Breast epithelium (tissue), 4 donors: ENCODE data around the gene FOXD3. TPM values are rescaled to one million over a fixed set of nuclear protein-coding genes. Genes with fewer than 3 reads are reported as not detected.

ENCODE experiments used
- DNase-seq, 2 donors: peaks; one replicate each; pipeline ENCODE4 v3.0.0-alpha.2; 2019; ENCODE audit warnings: low spot score in 2 of 2
- H3K27ac ChIP-seq, 2 donors: fragments of 200-600 bp; sonication (generic) in 1 of 2; one replicate each; pipeline ENCODE4 v1.5.1; 2016 to 2019; ENCODE audit warnings: mild to moderate bottlenecking in 1 of 2
- H3K27me3 ChIP-seq, 2 donors: fragments of 200-600 bp; sonication (generic) in 1 of 2; one replicate each; pipeline versions ENCODE4 v1.5.1 to v1.6.0; 2017 to 2019; ENCODE audit warnings: control low read depth in 1 of 2, mild to moderate bottlenecking in 1 of 2
- H3K36me3 ChIP-seq: fragments of 200-600 bp; one replicate; pipeline ENCODE4 v1.5.1; 2019
- H3K4me1 ChIP-seq, 2 donors: fragments of 200-600 bp; sonication (generic); one replicate each; pipeline ENCODE4 v1.5.1; 2016 to 2019; ENCODE audit warnings: control low read depth in 1 of 2
- H3K4me3 ChIP-seq, 3 donors: fragments of 200-600 bp; sonication (generic); 1 replicate in 2 of 3; 2 replicates in 1 of 3; pipeline ENCODE4 v1.5.1; 2016 to 2019; ENCODE audit warnings: mild to moderate bottlenecking in 3 of 3, moderate library complexity in 2 of 3
- H3K9me3 ChIP-seq, 2 donors: fragments of 200-600 bp; sonication (generic) in 1 of 2; one replicate each; pipeline ENCODE4 v1.5.1; 2016 to 2019; ENCODE audit warnings: control low read depth in 1 of 2
- POLR2A ChIP-seq: fragments of 450-650 bp; IDR thresholded peaks from one replicate; pipeline ENCODE4 v1.6.1; 2016; ENCODE audit warnings: antibody characterized with exemption, mild to moderate bottlenecking, moderate library complexity
- POLR2AphosphoS5 ChIP-seq, 3 donors: sonication (generic); formaldehyde crosslinking; IDR thresholded peaks; one replicate each; pipeline ENCODE4 v1.6.1; 2017; ENCODE audit warnings: antibody characterized with exemption in 3 of 3
- intact Hi-C: fragments of 100-400 bp; cut with DNase I; formaldehyde crosslinking; loops from one replicate; pipeline ENCODE4 v1.15.1; 2023; ENCODE audit warnings: low total_unique reads
- total RNA-seq, 3 donors: library from RNA; depleted of rRNA; stranded (reverse); fragments of >200 nt; gene quantifications; one replicate each; pipeline ENCODE4 v1.1.0, GENCODE V29; 2016
- TF ChIP-seq, protein P1 (sequence below), 3 donors: fragments of 450-650 bp; IDR thresholded peaks; one replicate each; pipeline ENCODE4 v1.5.1; 2016 to 2017; ENCODE audit warnings: antibody characterized with exemption in 3 of 3, mild to moderate bottlenecking in 3 of 3, moderate library complexity in 3 of 3

The FOXD3 gene
- total RNA-seq, 3 donors from 2014 or later = not detected

- peak overlapping the region in 2 of 3 donors; percentile 50 to 62 for H3K4me3 ChIP-seq
- no peak for TF ChIP-seq POLR2A
- TF ChIP-seq, protein P1, sequence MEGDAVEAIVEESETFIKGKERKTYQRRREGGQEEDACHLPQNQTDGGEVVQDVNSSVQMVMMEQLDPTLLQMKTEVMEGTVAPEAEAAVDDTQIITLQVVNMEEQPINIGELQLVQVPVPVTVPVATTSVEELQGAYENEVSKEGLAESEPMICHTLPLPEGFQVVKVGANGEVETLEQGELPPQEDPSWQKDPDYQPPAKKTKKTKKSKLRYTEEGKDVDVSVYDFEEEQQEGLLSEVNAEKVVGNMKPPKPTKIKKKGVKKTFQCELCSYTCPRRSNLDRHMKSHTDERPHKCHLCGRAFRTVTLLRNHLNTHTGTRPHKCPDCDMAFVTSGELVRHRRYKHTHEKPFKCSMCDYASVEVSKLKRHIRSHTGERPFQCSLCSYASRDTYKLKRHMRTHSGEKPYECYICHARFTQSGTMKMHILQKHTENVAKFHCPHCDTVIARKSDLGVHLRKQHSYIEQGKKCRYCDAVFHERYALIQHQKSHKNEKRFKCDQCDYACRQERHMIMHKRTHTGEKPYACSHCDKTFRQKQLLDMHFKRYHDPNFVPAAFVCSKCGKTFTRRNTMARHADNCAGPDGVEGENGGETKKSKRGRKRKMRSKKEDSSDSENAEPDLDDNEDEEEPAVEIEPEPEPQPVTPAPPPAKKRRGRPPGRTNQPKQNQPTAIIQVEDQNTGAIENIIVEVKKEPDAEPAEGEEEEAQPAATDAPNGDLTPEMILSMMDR (IDR thresholded peaks at IDR 0.05) = no peak
- TF ChIP-seq POLR2AphosphoS5 (IDR thresholded peaks at IDR 0.05) = no peak
- intact Hi-C loops = no loop called here
- H3K9me3 ChIP-seq = no peaks in the 10 kb centered on the region
- H3K4me1 ChIP-seq = no peaks in the 10 kb centered on the region
- H3K27ac ChIP-seq = no peak overlapping the region
- no peak for DNase-seq
- H3K36me3 ChIP-seq = no peaks in the 10 kb centered on the region
- peaks cover 5 to 77% of the 10 kb centered on the region in 2 donors for H3K27me3 ChIP-seq
Observed at GRCh38 chr1:63317817-63318152, 4.6 kb upstream of the FOXD3 start.

- intact Hi-C loops = no loop called here
- Histone ChIP-seq H3K27me3 (peaks cover 6 to 83% of the 10 kb centered on the region in 2 donors), H3K27ac (no peak overlapping the region), H3K9me3 (no peaks in the 10 kb centered on the region), H3K4me3 (no peak overlapping the region), H3K36me3 (no peaks in the 10 kb centered on the region), H3K4me1 (no peaks in the 10 kb centered on the region)
- DNase-seq = no peak
- TF ChIP-seq, protein P1 (IDR thresholded peaks at IDR 0.05) = no peak
- TF ChIP-seq POLR2A (no peak), POLR2AphosphoS5 (IDR thresholded peaks at IDR 0.05) (no peak)
Observed at GRCh38 chr1:63318201-63318979, 4.0 kb upstream of the FOXD3 start.

- Histone ChIP-seq H3K27me3 (peaks cover 11 to 93% of the 10 kb centered on the region in 2 donors), H3K9me3 (no peaks in the 10 kb centered on the region), H3K27ac (no peak overlapping the region), H3K4me3 (peak overlapping the region in 1 of 3 donors; percentile 27), H3K36me3 (no peaks in the 10 kb centered on the region), H3K4me1 (no peaks in the 10 kb centered on the region)
- no peak for DNase-seq
- intact Hi-C loops = no loop called here
- no peak for TF ChIP-seq POLR2A
- TF ChIP-seq, protein P1 (IDR thresholded peaks at IDR 0.05) = no peak
- no peak for TF ChIP-seq POLR2AphosphoS5 (IDR thresholded peaks at IDR 0.05)
Observed at GRCh38 chr1:63319046-63320021, 3.0 kb upstream of the FOXD3 start.

- H3K9me3 ChIP-seq = no peaks in the 10 kb centered on the region
- TF ChIP-seq, protein P1 (IDR thresholded peaks at IDR 0.05) = no peak
- no peak for TF ChIP-seq POLR2A
- no peak for TF ChIP-seq POLR2AphosphoS5 (IDR thresholded peaks at IDR 0.05)
- no peaks in the 10 kb centered on the region for H3K36me3 ChIP-seq
- intact Hi-C loops = no loop called here
- DNase-seq = no peak
- H3K27ac ChIP-seq = no peak overlapping the region
- H3K27me3 ChIP-seq = peaks cover 14 to 94% of the 10 kb centered on the region in 2 donors
- H3K4me3 ChIP-seq = no peak overlapping the region
- H3K4me1 ChIP-seq = no peaks in the 10 kb centered on the region
Observed at GRCh38 chr1:63320022-63320721, 2.2 kb upstream of the FOXD3 start.
